DND-41 (cell line): ENCODE data around the gene COX7A2L.

Source experiments
- ATAC-seq: fragments of 200-7000 bp; cut with Tn5 transposase; 3 replicates; pipeline ENCODE4 v1.9.1; 2021; ENCODE audit warnings: low read depth; ENCODE audit not compliant: insufficient read depth
- DNase-seq: peaks from one replicate; pipeline ENCODE4 v3.0.0-alpha.2; 2020
- H2AFZ ChIP-seq: 2 replicates; pipeline ENCODE4 v1.6.0; 2012; ENCODE audit warnings: low read depth, low read length
- H3K27ac ChIP-seq: 2 replicates; pipeline ENCODE4 v1.5.1; 2012; ENCODE audit warnings: low read length, inconsistent platforms
- H3K27me3 ChIP-seq: fragments of 200-600 bp; sonication (generic); 2 replicates; pipeline ENCODE4 v1.6.0; 2012; ENCODE audit warnings: low read length, mild to moderate bottlenecking, inconsistent platforms; ENCODE audit not compliant: insufficient read depth, poor library complexity
- H3K36me3 ChIP-seq: 2 replicates; pipeline ENCODE4 v1.5.1; 2012; ENCODE audit warnings: low read length, inconsistent platforms; ENCODE audit not compliant: insufficient read depth
- H3K4me1 ChIP-seq: 2 replicates; pipeline ENCODE4 v1.5.1; 2012; ENCODE audit warnings: mild to moderate bottlenecking, low read length; ENCODE audit not compliant: insufficient read depth
- H3K4me2 ChIP-seq: 2 replicates; pipeline ENCODE4 v1.6.0; 2012; ENCODE audit warnings: mild to moderate bottlenecking, moderate library complexity, low read length, inconsistent platforms; ENCODE audit not compliant: insufficient read depth
- H3K4me3 ChIP-seq, 2 experiments: fragments of 200-600 bp in 1 of 2; shearing (Covaris generic) in 1 of 2; 2 replicates each; pipeline ENCODE4 v1.5.1; 2012 to 2016; ENCODE audit warnings: inconsistent platforms in 2 of 2, low read length in 2 of 2, mild to moderate bottlenecking in 2 of 2, low read depth in 1 of 2, moderate library complexity in 1 of 2
- H3K79me2 ChIP-seq: 2 replicates; pipeline ENCODE4 v1.6.0; 2012; ENCODE audit warnings: low read length, inconsistent platforms; ENCODE audit not compliant: insufficient read depth
- H3K9ac ChIP-seq: 2 replicates; pipeline ENCODE4 v1.6.0; 2012; ENCODE audit warnings: low read depth, mild to moderate bottlenecking, inconsistent platforms, low read length, moderate library complexity
- H3K9me3 ChIP-seq: 2 replicates; pipeline ENCODE4 v1.5.1; 2012; ENCODE audit warnings: low read length, moderate library complexity, mild to moderate bottlenecking, inconsistent platforms; ENCODE audit not compliant: insufficient read depth, severe bottlenecking
- H4K20me1 ChIP-seq: 2 replicates; pipeline ENCODE4 v1.6.0; 2012; ENCODE audit warnings: low read length; ENCODE audit not compliant: insufficient read depth
- EZH2 ChIP-seq: IDR thresholded peaks from 3 replicates; pipeline ENCODE4 v1.6.1; 2012; ENCODE audit warnings: borderline replicate concordance, low read depth, mild to moderate bottlenecking, moderate library complexity, low read length, inconsistent platforms; ENCODE audit not compliant: severe bottlenecking
- TF ChIP-seq, protein P1 (sequence below): IDR thresholded peaks from 2 replicates; pipeline ENCODE4 v1.5.1; 2012; ENCODE audit warnings: borderline replicate concordance, low read length, moderate library complexity, mild to moderate bottlenecking; ENCODE audit not compliant: poor library complexity, severe bottlenecking; ENCODE audit errors: extremely low read depth

The COX7A2L gene

DNA sequence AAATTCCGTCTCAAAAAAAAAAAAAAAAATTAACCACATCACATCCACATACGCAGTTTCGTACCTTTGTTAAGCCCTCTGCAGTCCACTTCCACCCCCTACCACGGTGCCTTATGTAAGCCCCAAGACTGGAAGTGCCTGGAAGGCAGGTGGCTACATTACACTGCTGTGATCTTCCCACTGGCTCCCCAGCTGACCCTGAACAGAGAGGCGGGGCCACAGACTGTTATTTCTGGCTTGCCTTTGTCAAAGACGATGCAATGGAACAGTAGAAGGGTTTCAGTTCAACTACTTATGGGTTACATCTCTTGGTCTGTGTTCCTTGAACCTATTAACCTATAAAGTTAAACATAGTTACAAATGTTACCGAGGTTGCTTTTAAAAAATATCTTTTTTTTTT lies 15.7 kb upstream of the COX7A2L start:
- no peak overlapping the region for H3K4me3 ChIP-seq

DNA sequence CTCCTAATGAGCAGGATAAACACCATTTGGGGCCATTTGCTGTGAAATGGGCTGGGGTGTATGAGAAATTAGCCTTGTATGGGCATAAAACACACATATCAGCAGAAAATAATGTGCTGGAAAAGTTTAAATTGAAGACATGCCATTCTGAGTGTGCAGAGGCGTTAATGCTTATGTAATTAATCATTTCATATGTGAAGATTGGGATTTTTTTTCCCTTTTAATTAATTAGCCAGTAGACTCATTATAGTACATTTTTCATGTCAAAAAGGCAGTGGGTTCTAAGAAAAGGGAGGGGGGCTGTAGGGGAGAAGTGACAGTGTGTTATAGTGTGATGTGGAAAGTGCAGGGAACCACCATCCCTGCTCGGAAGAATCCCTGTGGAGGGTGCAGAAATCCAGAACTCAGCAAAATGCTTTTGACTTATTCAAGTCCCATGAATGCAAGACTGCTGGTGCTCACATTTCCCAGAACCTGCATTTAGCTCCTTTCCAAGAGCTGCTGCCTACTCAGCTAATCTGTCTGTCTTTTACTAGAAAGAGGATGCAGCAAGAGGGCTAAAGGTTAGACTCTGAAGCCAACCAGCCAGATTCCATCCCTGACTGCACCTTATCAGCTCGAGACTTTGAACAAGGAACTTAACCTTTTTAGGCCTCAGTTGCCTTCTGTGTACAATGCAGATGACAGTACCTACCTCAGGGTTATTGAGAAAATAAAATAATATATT lies 11.6 kb upstream of the COX7A2L start:
- H3K9me3 ChIP-seq: no peaks in the 10 kb centered on the region
- H3K27ac ChIP-seq: no peak overlapping the region
- no peak overlapping the region for H3K9ac ChIP-seq
- no peak overlapping the region for H2AFZ ChIP-seq
- H3K79me2 ChIP-seq: no peaks in the 10 kb centered on the region
- H4K20me1 ChIP-seq: no peaks in the 10 kb centered on the region
- no peak for ATAC-seq
- no peaks in the 10 kb centered on the region for H3K36me3 ChIP-seq
- TF ChIP-seq EZH2: no peak
- TF ChIP-seq, protein P1, sequence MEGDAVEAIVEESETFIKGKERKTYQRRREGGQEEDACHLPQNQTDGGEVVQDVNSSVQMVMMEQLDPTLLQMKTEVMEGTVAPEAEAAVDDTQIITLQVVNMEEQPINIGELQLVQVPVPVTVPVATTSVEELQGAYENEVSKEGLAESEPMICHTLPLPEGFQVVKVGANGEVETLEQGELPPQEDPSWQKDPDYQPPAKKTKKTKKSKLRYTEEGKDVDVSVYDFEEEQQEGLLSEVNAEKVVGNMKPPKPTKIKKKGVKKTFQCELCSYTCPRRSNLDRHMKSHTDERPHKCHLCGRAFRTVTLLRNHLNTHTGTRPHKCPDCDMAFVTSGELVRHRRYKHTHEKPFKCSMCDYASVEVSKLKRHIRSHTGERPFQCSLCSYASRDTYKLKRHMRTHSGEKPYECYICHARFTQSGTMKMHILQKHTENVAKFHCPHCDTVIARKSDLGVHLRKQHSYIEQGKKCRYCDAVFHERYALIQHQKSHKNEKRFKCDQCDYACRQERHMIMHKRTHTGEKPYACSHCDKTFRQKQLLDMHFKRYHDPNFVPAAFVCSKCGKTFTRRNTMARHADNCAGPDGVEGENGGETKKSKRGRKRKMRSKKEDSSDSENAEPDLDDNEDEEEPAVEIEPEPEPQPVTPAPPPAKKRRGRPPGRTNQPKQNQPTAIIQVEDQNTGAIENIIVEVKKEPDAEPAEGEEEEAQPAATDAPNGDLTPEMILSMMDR: no peak
- DNase-seq: no peak
- H3K4me1 ChIP-seq: no peaks in the 10 kb centered on the region; the same call in 1 of the 2 replicates
- H3K4me3 ChIP-seq: no peak overlapping the region
- H3K4me2 ChIP-seq: no peak overlapping the region
- H3K27me3 ChIP-seq: no peaks in the 10 kb centered on the region

More for the DNA sequence above, 15.7 kb upstream of the COX7A2L start:
- Histone ChIP-seq H3K9me3 (no peaks in the 10 kb centered on the region), H3K4me1 (no peaks in the 10 kb centered on the region; the same call in 1 of the 2 replicates), H3K4me2 (no peak overlapping the region), H3K9ac (no peak overlapping the region), H3K79me2 (no peaks in the 10 kb centered on the region), H3K36me3 (no peaks in the 10 kb centered on the region), H3K27me3 (no peaks in the 10 kb centered on the region), H2AFZ (no peak overlapping the region), H3K27ac (no peak overlapping the region), H4K20me1 (no peaks in the 10 kb centered on the region)
- peak; percentile 33; the same call in 1 of the 3 replicates for ATAC-seq
- no peak for DNase-seq
- TF ChIP-seq EZH2: no peak
- TF ChIP-seq, protein P1: no peak

DNA sequence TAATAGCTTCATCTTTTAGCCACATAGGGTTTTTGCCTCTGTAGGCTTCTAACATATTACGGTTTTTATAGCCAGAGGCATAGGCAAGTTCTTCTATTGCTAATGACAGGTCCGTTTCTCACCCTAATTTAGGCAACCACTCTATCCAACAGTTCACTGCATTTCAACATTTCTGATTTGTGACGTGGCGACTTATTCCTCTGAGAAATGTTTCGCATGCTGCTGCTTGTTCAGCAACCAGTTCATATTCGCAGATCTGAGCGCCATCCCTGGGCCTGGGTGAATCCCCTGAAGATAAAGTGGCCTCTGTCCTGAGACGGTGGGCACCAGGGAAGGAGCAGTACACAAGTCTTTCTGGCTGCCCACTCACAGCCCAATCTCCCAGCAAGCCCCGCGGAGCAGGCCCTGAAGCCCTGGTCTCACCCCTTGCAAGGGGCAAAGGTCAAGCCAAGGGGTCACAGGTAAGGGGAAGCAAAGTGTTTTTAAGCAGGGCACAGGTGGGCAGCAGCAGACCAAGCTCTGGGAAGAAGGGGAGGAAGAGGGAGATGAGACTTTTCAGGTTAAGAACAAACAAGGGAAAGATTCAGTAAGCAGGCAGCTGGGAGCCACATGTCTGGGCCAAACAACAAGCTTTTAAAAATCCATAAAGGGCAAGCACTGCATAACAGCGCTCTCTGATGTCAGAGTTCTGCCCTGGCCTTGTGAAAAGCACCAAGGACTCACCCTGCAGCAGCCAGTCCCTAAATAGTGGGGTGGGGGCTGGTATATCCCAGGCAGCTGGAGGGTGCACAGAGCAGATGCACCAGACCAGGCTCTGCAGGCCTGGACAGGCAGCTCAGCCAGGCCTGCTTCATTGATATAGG lies 10.8 kb upstream of the COX7A2L start:
- Histone ChIP-seq H3K4me2 (no peak overlapping the region), H2AFZ (no peak overlapping the region), H3K27ac (no peak overlapping the region), H3K4me1 (no peaks in the 10 kb centered on the region; the same call in 1 of the 2 replicates), H4K20me1 (no peaks in the 10 kb centered on the region), H3K36me3 (no peaks in the 10 kb centered on the region), H3K9ac (no peak overlapping the region), H3K4me3 (no peak overlapping the region), H3K79me2 (no peaks in the 10 kb centered on the region), H3K27me3 (no peaks in the 10 kb centered on the region), H3K9me3 (no peaks in the 10 kb centered on the region)
- TF ChIP-seq EZH2: no peak
- TF ChIP-seq, protein P1: no peak
- ATAC-seq (no peak), DNase-seq (no peak)
